Adrenal gland (tissue), 5 donors: Measurements from ENCODE around the gene ETFA.

ENCODE experiments used
- CTCF ChIP-seq, 6 experiments: fragments of 450-650 bp in 4 of 6; fragments of 200-600 bp in 2 of 6; sonication (generic) in 1 of 6; IDR thresholded peaks; 1 replicate in 5 of 6; 2 replicates in 1 of 6; pipeline versions ENCODE4 v1.5.1 to v1.8.0; 2016 to 2021; ENCODE audit warnings: antibody characterized with exemption in 6 of 6, mild to moderate bottlenecking in 2 of 6, moderate library complexity in 1 of 6
- POLR2A ChIP-seq, 2 donors: fragments of 450-650 bp; IDR thresholded peaks; one replicate each; pipeline ENCODE4 v1.6.1; 2017; ENCODE audit warnings: antibody characterized with exemption in 2 of 2, mild to moderate bottlenecking in 2 of 2, moderate library complexity in 1 of 2
- donor health status: DM: no; HTN: no; CAD: no.

GRCh38 chr15:76267077-76267476 lies 44.2 kb downstream of the ETFA start:
- TF ChIP-seq CTCF (IDR thresholded peaks at IDR 0.05) (no peak), POLR2A (IDR thresholded peaks at IDR 0.05) (no peak)
